ENCODE measurements around the gene MAN1A1.
A peak's percentile ranks its signal among the peaks of the same experiment; 100 is the strongest.

The MAN1A1 gene

GRCh38 chr6:119346936-119347335, 2.6 kb downstream of the MAN1A1 start:
- TF ChIP-seq IKZF3 (tag by site-specific recombination; IDR thresholded peaks at IDR 0.05) (peak; percentile 15; the same call in 1 of the 2 replicates), EGR2 (tag by site-specific recombination; IDR thresholded peaks at IDR 0.05; ENCODE audit: low read depth) (no peak)
- peaks cover 0 to 20% of the 10 kb centered on the region in 2 experiments; a peak in 1 of 3 replicates for H3K36me3 ChIP-seq (ENCODE audit: control insufficient read depth in 2 of 2, insufficient read depth in 1 of 2, low read length in 2 of 2)
- H3K9me3 ChIP-seq (ENCODE audit: control insufficient read depth, insufficient read depth, low read depth, low read length): no peaks in the 10 kb centered on the region
- no peaks in the 10 kb centered on the region for H3K4me1 ChIP-seq (ENCODE audit: control insufficient read depth, insufficient read depth, low read length)
- H3K27ac ChIP-seq (ENCODE audit: extremely low read depth, low read depth, low read length): no peak overlapping the region
- ChIA-PET POLR2A (interaction anchor here (0.6 to 2.3 kb wide), 3 partner anchors 12 to 231 kb away, joined by 3 to 7 read pairs (median 5); no protein-coding TSS in a partner anchor), CTCF (interaction anchor here (1.1 to 2.7 kb wide), 4 partner anchors 13 to 209 kb away, joined by 3 to 18 read pairs (median 8); no protein-coding TSS in a partner anchor)
- peak overlapping the region; percentile 95 for H3K4me3 ChIP-seq (ENCODE audit: low read depth, low read length)

GRCh38 chr6:119346450-119346849, 3.1 kb downstream of the MAN1A1 start:
- Histone ChIP-seq H3K27ac (ENCODE audit: extremely low read depth, low read depth, low read length) (no peak overlapping the region), H3K36me3 (ENCODE audit: control insufficient read depth in 2 of 2, insufficient read depth in 1 of 2, low read length in 2 of 2) (peaks cover 0 to 20% of the 10 kb centered on the region in 2 experiments; a peak in 1 of 3 replicates), H3K4me1 (ENCODE audit: control insufficient read depth, insufficient read depth, low read length) (peaks cover 2% of the 10 kb centered on the region; the same call in 1 of the 2 replicates), H3K4me3 (ENCODE audit: low read depth, low read length) (no peak overlapping the region), H3K9me3 (ENCODE audit: control insufficient read depth, insufficient read depth, low read depth, low read length) (no peaks in the 10 kb centered on the region)
- TF ChIP-seq ZNF670 (tag by site-specific recombination; IDR thresholded peaks at IDR 0.05; ENCODE audit: low read depth): no peak
- 0 out of 2 replicates have a peak, but pooled peaks have one; percentile 24 for TF ChIP-seq PRDM4 (tag by site-specific recombination; IDR thresholded peaks at IDR 0.05)
- ChIA-PET CTCF (interaction anchor here (1.6 to 2.7 kb wide), 3 partner anchors 13 to 198 kb away, joined by 3 to 18 read pairs (median 12); no protein-coding TSS in a partner anchor), POLR2A (interaction anchor here (0.6 to 2.3 kb wide), 3 partner anchors 12 to 230 kb away, joined by 3 to 7 read pairs (median 5); no protein-coding TSS in a partner anchor)

- H3K27ac ChIP-seq (ENCODE audit: extremely low read depth, low read depth, low read length): no peak overlapping the region
- peaks cover 0 to 20% of the 10 kb centered on the region in 2 experiments; a peak in 1 of 3 replicates for H3K36me3 ChIP-seq (ENCODE audit: control insufficient read depth in 2 of 2, insufficient read depth in 1 of 2, low read length in 2 of 2)
- no peak overlapping the region for H3K4me3 ChIP-seq (ENCODE audit: low read depth, low read length)
- peaks cover 10% of the 10 kb centered on the region for H3K4me1 ChIP-seq (ENCODE audit: control insufficient read depth, insufficient read depth, low read length)
- ChIA-PET CTCF (interaction anchor here (0.6 to 0.7 kb wide), 2 partner anchors 155 to 164 kb away, joined by 3 to 4 read pairs; no protein-coding TSS in a partner anchor), POLR2A (no interaction called here)
- H3K9me3 ChIP-seq (ENCODE audit: control insufficient read depth, insufficient read depth, low read depth, low read length): no peaks in the 10 kb centered on the region
- TF ChIP-seq ZNF624 (tag by site-specific recombination; IDR thresholded peaks at IDR 0.05) (no peak), ZNF23 (tag by site-specific recombination; IDR thresholded peaks at IDR 0.05; ENCODE audit: borderline replicate concordance) (no peak), PRDM6 (tag by site-specific recombination; IDR thresholded peaks at IDR 0.05) (peak; percentile 29; the same call in 1 of the 2 replicates), ZFP3 (tag by site-specific recombination; IDR thresholded peaks at IDR 0.05; ENCODE audit: low read depth) (no peak), ZNF221 (tag by site-specific recombination; IDR thresholded peaks at IDR 0.05; ENCODE audit: borderline replicate concordance) (no peak)
Measured at GRCh38 chr6:119345114-119345513, 4.4 kb downstream of the MAN1A1 start.

GRCh38 chr6:119344306-119344705, 5.3 kb downstream of the MAN1A1 start:
- Histone ChIP-seq H3K4me1 (ENCODE audit: control insufficient read depth, insufficient read depth, low read length) (peaks cover 10% of the 10 kb centered on the region), H3K4me3 (ENCODE audit: low read depth, low read length) (no peak overlapping the region), H3K36me3 (ENCODE audit: control insufficient read depth in 2 of 2, insufficient read depth in 1 of 2, low read length in 2 of 2) (peaks cover 0 to 20% of the 10 kb centered on the region in 2 experiments; a peak in 1 of 3 replicates), H3K27ac (ENCODE audit: extremely low read depth, low read depth, low read length) (no peak overlapping the region), H3K9me3 (ENCODE audit: control insufficient read depth, insufficient read depth, low read depth, low read length) (no peaks in the 10 kb centered on the region)
- TF ChIP-seq ZNF600 (tag by site-specific recombination; IDR thresholded peaks at IDR 0.05) (peak; percentile 58), ZNF354C (tag by site-specific recombination; IDR thresholded peaks at IDR 0.05; ENCODE audit: borderline replicate concordance, low read depth) (no peak)
- ChIA-PET CTCF (interaction anchor here (0.6 to 1.1 kb wide), 4 partner anchors 10 to 613 kb away, joined by 3 to 5 read pairs (median 5); no protein-coding TSS in a partner anchor), POLR2A (no interaction called here)

Measured in HEK293 (cell line).